ENCODE results near the gene PXT1. TPM values are rescaled to one million over a fixed set of nuclear protein-coding genes. Genes with fewer than 3 reads are reported as not detected.

The PXT1 gene
- total and polyA plus RNA-seq, 9 of the 15 experiments (the other 6 are each of a cell fraction or from before 2014, with no cell fraction given): 0.09 to 0.11 (median 0.10) TPM; not detected in 5

- peak in 1 of 2 experiments; percentile 18; a peak in 1 of 4 replicates for TF ChIP-seq MAZ (CRISPR knock-in tag; conservative IDR thresholded peaks at IDR 0.05 in 1 of 2, IDR thresholded peaks at IDR 0.05 in 1 of 2)
- TF ChIP-seq, protein P1, sequence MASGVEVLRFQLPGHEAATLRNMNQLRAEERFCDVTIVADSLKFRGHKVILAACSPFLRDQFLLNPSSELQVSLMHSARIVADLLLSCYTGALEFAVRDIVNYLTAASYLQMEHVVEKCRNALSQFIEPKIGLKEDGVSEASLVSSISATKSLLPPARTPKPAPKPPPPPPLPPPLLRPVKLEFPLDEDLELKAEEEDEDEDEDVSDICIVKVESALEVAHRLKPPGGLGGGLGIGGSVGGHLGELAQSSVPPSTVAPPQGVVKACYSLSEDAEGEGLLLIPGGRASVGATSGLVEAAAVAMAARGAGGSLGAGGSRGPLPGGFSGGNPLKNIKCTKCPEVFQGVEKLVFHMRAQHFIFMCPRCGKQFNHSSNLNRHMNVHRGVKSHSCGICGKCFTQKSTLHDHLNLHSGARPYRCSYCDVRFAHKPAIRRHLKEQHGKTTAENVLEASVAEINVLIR (CRISPR knock-in tag; IDR thresholded peaks at IDR 0.05): no peak
- TF ChIP-seq BACH1 (tag; IDR thresholded peaks at IDR 0.05): no peak
- TF ChIP-seq ZSCAN29 (IDR thresholded peaks at IDR 0.05): no peak
- no peak for TF ChIP-seq TCF7 (IDR thresholded peaks at IDR 0.05; ENCODE audit: borderline replicate concordance)
- no peak for TF ChIP-seq ARID3A (IDR thresholded peaks at IDR 0.05; ENCODE audit: borderline replicate concordance, low read depth, low read length)
- TF ChIP-seq, protein P2, sequence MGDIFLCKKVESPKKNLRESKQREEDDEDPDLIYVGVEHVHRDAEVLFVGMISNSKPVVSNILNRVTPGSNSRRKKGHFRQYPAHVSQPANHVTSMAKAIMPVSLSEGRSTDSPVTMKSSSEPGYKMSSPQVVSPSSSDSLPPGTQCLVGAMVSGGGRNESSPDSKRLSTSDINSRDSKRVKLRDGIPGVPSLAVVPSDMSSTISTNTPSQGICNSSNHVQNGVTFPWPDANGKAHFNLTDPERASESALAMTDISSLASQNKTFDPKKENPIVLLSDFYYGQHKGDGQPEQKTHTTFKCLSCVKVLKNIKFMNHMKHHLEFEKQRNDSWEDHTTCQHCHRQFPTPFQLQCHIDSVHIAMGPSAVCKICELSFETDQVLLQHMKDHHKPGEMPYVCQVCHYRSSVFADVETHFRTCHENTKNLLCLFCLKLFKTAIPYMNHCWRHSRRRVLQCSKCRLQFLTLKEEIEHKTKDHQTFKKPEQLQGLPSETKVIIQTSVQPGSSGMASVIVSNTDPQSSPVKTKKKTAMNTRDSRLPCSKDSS (IDR thresholded peaks at IDR 0.05; ENCODE audit: low read depth, partially characterized antibody): no peak
- TF ChIP-seq, protein P3, sequence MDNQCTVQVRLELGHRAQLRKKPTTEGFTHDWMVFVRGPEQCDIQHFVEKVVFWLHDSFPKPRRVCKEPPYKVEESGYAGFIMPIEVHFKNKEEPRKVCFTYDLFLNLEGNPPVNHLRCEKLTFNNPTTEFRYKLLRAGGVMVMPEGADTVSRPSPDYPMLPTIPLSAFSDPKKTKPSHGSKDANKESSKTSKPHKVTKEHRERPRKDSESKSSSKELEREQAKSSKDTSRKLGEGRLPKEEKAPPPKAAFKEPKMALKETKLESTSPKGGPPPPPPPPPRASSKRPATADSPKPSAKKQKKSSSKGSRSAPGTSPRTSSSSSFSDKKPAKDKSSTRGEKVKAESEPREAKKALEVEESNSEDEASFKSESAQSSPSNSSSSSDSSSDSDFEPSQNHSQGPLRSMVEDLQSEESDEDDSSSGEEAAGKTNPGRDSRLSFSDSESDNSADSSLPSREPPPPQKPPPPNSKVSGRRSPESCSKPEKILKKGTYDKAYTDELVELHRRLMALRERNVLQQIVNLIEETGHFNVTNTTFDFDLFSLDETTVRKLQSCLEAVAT (IDR thresholded peaks at IDR 0.05): no peak
- TF ChIP-seq TEAD2 (tag; IDR thresholded peaks at IDR 0.05): no peak
- TF ChIP-seq HEY1 (CRISPR knock-in tag; IDR thresholded peaks at IDR 0.05; ENCODE audit: borderline replicate concordance): no peak
- TF ChIP-seq, protein P4, sequence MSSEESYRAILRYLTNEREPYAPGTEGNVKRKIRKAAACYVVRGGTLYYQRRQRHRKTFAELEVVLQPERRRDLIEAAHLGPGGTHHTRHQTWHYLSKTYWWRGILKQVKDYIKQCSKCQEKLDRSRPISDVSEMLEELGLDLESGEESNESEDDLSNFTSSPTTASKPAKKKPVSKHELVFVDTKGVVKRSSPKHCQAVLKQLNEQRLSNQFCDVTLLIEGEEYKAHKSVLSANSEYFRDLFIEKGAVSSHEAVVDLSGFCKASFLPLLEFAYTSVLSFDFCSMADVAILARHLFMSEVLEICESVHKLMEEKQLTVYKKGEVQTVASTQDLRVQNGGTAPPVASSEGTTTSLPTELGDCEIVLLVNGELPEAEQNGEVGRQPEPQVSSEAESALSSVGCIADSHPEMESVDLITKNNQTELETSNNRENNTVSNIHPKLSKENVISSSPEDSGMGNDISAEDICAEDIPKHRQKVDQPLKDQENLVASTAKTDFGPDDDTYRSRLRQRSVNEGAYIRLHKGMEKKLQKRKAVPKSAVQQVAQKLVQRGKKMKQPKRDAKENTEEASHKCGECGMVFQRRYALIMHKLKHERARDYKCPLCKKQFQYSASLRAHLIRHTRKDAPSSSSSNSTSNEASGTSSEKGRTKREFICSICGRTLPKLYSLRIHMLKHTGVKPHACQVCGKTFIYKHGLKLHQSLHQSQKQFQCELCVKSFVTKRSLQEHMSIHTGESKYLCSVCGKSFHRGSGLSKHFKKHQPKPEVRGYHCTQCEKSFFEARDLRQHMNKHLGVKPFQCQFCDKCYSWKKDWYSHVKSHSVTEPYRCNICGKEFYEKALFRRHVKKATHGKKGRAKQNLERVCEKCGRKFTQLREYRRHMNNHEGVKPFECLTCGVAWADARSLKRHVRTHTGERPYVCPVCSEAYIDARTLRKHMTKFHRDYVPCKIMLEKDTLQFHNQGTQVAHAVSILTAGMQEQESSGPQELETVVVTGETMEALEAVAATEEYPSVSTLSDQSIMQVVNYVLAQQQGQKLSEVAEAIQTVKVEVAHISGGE (CRISPR knock-in tag; IDR thresholded peaks at IDR 0.05): no peak
- no peak for TF ChIP-seq ZC3H4 (CRISPR knock-in tag; IDR thresholded peaks at IDR 0.05; ENCODE audit: borderline replicate concordance)
- TF ChIP-seq GATAD2B (IDR thresholded peaks at IDR 0.05; ENCODE audit: borderline replicate concordance): no peak
- no peak for TF ChIP-seq XRCC4 (IDR thresholded peaks at IDR 0.05; ENCODE audit: extremely low read depth, insufficient read depth, insufficient read length)
- no peak for TF ChIP-seq ELF4 (CRISPR knock-in tag; IDR thresholded peaks at IDR 0.05)
- no peak for TF ChIP-seq ARID2 (IDR thresholded peaks at IDR 0.05)
These were observed 1.1 kb upstream of the PXT1 start (continued) for GRCh38 chr6:36443471-36444428.
